Memory B cell (primary cell): ENCODE results near the gene AGAP2.
"Not testable (repeated sequence)": the region's sequence is repeated elsewhere in the genome, so short reads cannot be mapped to it uniquely, and the experiment has no call there.

Source experiments
- ATAC-seq: fragments of 150-1000 bp; cut with Tn5 transposase; 2 replicates; pipeline ENCODE4 v1.10.0; 2021; ENCODE audit warnings: low read depth, mild to moderate bottlenecking, moderate library complexity
- DNase-seq, 2 donors: peaks; one replicate each; pipeline ENCODE4 v3.0.0; 2022; ENCODE audit warnings: low spot score in 2 of 2
- H3K27ac Mint-ChIP-seq: one replicate; pipeline ENCODE4 v1.8.0; 2022; ENCODE audit warnings: mild to moderate bottlenecking, moderate library complexity, mixed read lengths
- H3K27me3 Mint-ChIP-seq: one replicate; pipeline ENCODE4 v1.8.0; 2022; ENCODE audit warnings: mixed read lengths
- H3K36me3 Mint-ChIP-seq: one replicate; pipeline ENCODE4 v1.8.0; 2022; ENCODE audit warnings: mild to moderate bottlenecking, mixed read lengths
- H3K4me1 Mint-ChIP-seq: one replicate; pipeline ENCODE4 v1.8.0; 2022; ENCODE audit warnings: mixed read lengths
- H3K4me3 Mint-ChIP-seq: one replicate; pipeline ENCODE4 v1.8.0; 2022; ENCODE audit warnings: mild to moderate bottlenecking, moderate library complexity, mixed read lengths
- H3K9me3 Mint-ChIP-seq: one replicate; pipeline ENCODE4 v1.8.0; 2022; ENCODE audit warnings: mixed read lengths

The AGAP2 gene

DNA sequence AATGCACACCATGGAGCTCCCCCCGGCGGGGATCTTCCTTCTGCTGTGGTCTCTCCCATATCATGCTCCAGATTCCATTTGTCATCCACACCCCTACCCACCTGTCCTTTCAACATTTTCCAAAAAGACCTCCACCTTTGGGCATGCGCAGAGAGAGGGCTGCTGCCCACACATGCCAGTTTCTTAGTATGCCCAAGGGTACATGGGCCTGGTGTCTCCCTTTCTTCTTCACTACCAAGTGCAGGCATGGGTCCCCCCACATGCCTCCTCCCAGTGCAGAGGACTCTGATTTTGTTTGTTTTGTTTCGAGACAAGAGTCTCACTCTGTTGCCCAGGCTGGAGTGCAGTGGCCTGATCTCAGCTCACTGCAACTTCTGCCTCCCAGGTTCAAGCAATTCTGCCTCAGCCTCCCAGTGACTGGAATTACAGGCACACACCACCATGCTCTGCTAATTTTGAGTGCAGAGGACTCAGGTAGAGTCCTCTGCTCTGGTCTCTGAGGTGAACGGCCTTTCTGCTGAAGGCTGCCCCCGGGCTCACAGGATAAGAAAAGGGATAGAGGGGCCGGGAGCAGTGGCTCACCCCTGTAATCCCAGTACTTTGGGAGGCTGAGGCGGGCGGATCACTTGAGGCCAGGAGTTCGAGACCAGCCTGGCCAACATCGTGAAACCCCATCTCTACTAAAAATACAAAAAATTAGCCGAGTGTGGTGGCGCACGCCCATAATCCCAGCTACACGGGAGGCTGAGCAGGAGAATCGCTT is 16.5 kb downstream of the AGAP2 start:
- H3K4me1 Mint-ChIP-seq = peaks cover 13% of the 10 kb centered on the region
- H3K27me3 Mint-ChIP-seq, ATAC-seq, DNase-seq, H3K9me3 Mint-ChIP-seq, H3K27ac Mint-ChIP-seq, H3K4me3 Mint-ChIP-seq: not testable (repeated sequence)
- peaks cover 31% of the 10 kb centered on the region for H3K36me3 Mint-ChIP-seq

DNA sequence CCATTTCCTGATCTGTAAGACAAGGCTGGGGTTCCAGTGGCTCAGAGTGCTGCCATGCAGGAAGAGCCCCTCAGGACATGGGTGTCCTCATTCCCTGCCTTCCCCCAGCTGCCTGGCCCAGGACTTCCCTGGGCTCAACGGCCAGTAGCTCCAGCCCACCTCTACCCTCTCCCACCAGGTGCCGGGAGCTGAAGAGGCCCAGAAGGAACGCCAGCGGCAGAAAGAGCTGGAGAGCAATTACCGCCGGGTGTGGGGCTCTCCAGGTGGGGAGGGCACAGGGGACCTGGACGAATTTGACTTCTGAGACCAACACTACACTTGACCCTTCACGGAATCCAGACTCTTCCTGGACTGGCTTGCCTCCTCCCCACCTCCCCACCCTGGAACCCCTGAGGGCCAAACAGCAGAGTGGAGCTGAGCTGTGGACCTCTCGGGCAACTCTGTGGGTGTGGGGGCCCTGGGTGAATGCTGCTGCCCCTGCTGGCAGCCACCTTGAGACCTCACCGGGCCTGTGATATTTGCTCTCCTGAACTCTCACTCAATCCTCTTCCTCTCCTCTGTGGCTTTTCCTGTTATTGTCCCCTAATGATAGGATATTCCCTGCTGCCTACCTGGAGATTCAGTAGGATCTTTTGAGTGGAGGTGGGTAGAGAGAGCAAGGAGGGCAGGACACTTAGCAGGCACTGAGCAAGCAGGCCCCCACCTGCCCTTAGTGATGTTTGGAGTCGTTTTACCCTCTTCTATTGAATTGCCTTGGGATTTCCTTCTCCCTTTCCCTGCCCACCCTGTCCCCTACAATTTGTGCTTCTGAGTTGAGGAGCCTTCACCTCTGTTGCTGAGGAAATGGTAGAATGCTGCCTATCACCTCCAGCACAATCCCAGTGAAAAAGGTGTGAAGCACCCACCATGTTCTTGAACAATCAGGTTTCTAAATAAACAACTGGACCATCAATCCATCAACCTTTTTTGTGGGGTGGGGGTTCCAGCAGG is 17.6 kb downstream of the AGAP2 start:
- no peak overlapping the region for H3K4me3 Mint-ChIP-seq
- no peaks in the 10 kb centered on the region for H3K27me3 Mint-ChIP-seq
- ATAC-seq (no peak), DNase-seq (no peak)
- no peaks in the 10 kb centered on the region for H3K9me3 Mint-ChIP-seq
- H3K27ac Mint-ChIP-seq = no peak overlapping the region
- H3K36me3 Mint-ChIP-seq = peaks cover 28% of the 10 kb centered on the region
- peaks cover 10% of the 10 kb centered on the region for H3K4me1 Mint-ChIP-seq

DNA sequence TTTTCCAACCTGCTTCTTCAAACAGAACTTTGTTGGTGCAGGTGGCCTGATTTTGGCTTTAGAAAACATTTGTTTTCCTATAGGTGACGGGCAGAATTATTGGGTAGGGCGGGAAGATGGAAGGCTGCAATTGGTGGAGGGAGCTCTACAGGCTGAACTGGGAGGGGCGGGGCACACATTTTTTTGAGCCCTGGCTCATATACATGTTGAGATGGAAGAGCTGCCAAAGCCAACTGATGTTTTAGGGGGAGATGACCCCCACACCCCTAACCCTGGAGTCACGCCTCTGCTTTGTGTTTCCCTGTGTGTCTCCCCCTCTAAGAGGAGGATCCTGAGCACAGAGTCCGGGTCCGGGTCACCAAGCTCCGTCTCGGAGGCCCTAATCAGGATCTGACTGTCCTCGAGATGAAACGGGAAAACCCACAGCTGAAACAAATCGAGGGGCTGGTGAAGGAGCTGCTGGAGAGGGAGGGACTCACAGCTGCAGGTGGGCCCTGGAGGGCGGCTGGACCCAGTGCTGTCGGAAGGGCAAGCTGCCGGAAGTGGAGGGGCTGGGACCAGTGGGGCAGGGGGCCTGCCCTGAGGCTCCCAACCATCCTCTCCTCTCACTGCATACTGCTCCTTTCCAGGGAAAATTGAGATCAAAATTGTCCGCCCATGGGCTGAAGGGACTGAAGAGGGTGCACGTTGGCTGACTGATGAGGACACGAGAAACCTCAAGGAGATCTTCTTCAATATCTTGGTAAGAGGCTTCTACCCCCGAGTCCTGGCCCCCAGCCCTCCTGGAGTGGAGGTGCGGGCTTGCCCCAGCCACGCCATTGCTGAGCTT is 18.6 kb downstream of the AGAP2 start:
- H3K36me3 Mint-ChIP-seq = peaks cover 32% of the 10 kb centered on the region
- no peaks in the 10 kb centered on the region for H3K9me3 Mint-ChIP-seq
- ATAC-seq (no peak), DNase-seq (no peak)
- H3K4me1 Mint-ChIP-seq = peaks cover 12% of the 10 kb centered on the region
- no peak overlapping the region for H3K4me3 Mint-ChIP-seq
- no peak overlapping the region for H3K27ac Mint-ChIP-seq
- no peaks in the 10 kb centered on the region for H3K27me3 Mint-ChIP-seq

- Mint-ChIP-seq H3K27ac (peak overlapping the region; percentile 54), H3K4me1 (peaks cover 6% of the 10 kb centered on the region), H3K27me3 (no peaks in the 10 kb centered on the region), H3K9me3 (no peaks in the 10 kb centered on the region), H3K4me3 (no peak overlapping the region), H3K36me3 (peaks cover 34% of the 10 kb centered on the region)
- no peak for DNase-seq
- ATAC-seq = no peak
Measured at GRCh38 chr12:57718641-57719528, 19.7 kb downstream of the AGAP2 start.

GRCh38 chr12:57717846-57718640 is 20.5 kb downstream of the AGAP2 start:
- Mint-ChIP-seq H3K36me3 (peaks cover 36% of the 10 kb centered on the region), H3K27ac (no peak overlapping the region), H3K27me3 (no peaks in the 10 kb centered on the region), H3K4me1 (peaks cover 6% of the 10 kb centered on the region), H3K9me3 (no peaks in the 10 kb centered on the region), H3K4me3 (no peak overlapping the region)
- DNase-seq (no peak), ATAC-seq (no peak)

DNA sequence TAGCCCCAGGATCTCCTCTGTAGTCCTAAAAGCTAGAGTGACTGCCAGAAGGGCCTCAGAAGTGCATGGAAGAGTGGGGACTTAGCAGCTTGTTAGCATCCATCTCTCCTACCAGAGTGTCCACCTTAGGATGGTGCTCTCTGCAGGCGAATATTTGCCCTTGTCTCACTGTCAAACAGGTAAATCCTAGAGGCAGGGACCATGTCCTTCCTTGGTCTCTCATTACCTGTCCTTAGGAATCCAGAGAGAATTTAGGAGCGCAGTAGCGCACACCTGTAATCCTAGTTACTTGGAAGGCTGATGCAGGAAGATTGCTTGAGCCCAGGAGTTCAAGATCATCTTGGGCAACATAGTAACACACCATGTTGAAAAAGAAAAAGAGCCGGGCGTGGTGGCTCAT is 21.4 kb downstream of the AGAP2 start:
- peaks cover 36% of the 10 kb centered on the region for H3K36me3 Mint-ChIP-seq

DNA sequence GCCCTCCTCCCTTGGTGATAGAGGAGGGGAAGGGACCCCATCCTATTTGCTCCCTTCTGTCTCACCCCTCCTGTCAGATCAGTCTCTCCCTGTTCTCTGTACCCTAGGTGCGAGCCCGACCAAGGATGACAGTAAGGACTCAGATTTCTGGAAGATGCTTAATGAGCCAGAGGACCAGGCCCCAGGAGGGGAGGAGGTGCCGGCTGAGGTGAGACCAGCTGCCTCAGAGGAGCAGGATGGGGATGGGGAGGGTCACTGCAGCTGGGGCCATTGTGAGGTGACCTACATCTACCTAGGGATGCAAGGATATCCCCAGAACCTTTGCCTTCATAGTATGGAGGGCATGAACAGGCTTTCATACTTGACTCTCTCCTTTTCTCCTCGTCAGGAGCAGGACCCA is 22.2 kb downstream of the AGAP2 start:
- Mint-ChIP-seq H3K36me3 (peaks cover 36% of the 10 kb centered on the region), H3K27me3 (no peaks in the 10 kb centered on the region), H3K4me3 (no peak overlapping the region), H3K9me3 (peaks cover 2% of the 10 kb centered on the region), H3K4me1 (peaks cover 6% of the 10 kb centered on the region), H3K27ac (no peak overlapping the region)
- DNase-seq (no peak), ATAC-seq (no peak)

More for the DNA sequence above, 21.4 kb downstream of the AGAP2 start:
- ATAC-seq = no peak
- no peaks in the 10 kb centered on the region for H3K27me3 Mint-ChIP-seq
- no peak overlapping the region for H3K27ac Mint-ChIP-seq
- no peaks in the 10 kb centered on the region for H3K9me3 Mint-ChIP-seq
- peaks cover 6% of the 10 kb centered on the region for H3K4me1 Mint-ChIP-seq
- no peak for DNase-seq
- no peak overlapping the region for H3K4me3 Mint-ChIP-seq

DNA sequence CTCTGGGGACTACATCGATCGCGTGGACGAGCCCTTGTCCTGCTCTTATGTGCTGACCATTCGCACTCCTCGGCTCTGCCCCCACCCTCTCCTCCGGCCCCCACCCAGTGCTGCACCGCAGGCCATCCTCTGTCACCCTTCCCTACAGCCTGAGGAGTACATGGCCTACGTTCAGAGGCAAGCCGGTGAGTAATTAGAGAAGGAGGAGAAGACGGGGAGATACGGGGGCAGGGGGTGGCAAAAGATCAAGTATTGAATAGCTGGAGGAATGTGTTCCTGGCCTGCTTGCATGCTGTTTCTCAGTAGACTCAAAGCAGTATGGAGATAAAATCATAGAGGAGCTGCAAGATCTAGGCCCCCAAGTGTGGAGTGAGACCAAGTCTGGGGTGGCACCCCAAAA is 22.8 kb downstream of the AGAP2 start:
- DNase-seq (no peak), ATAC-seq (no peak)
- Mint-ChIP-seq H3K9me3 (peaks cover 2% of the 10 kb centered on the region), H3K4me1 (peaks cover 6% of the 10 kb centered on the region), H3K27ac (peak overlapping the region; percentile 33), H3K4me3 (peak overlapping the region; percentile 32), H3K27me3 (no peaks in the 10 kb centered on the region), H3K36me3 (peaks cover 35% of the 10 kb centered on the region)

GRCh38 chr12:57715036-57715748 is 23.4 kb downstream of the AGAP2 start:
- peak; percentile 95 for ATAC-seq
- H3K9me3 Mint-ChIP-seq, DNase-seq, H3K27me3 Mint-ChIP-seq, H3K4me1 Mint-ChIP-seq: not testable (repeated sequence)
- Mint-ChIP-seq H3K27ac (peak overlapping the region; percentile 33), H3K4me3 (peak overlapping the region; percentile 21), H3K36me3 (peaks cover 34% of the 10 kb centered on the region)

DNA sequence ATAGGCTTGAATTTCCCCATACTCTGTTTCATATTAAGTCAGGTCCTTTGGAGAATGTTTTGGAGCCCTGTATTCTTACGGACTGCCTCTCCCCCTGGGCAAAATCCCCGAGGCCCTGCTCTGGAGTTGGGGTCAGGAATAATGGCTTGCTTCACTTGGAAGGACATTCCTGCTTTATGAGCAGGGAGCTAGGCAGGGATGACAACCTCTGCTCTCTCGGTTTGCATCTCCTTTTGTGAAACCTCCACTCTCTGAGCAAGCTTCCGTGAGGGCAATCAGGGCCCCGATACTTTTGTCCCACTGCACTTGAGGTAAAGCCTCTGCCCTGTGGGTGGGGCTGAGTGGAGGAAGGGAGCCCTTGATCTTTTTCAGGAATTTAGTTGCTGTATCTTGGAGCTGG is 25.3 kb downstream of the AGAP2 start:
- peaks cover 6% of the 10 kb centered on the region for H3K4me1 Mint-ChIP-seq
- no peak overlapping the region for H3K27ac Mint-ChIP-seq
- no peaks in the 10 kb centered on the region for H3K27me3 Mint-ChIP-seq
- peaks cover 2% of the 10 kb centered on the region for H3K9me3 Mint-ChIP-seq
- no peak for ATAC-seq
- H3K4me3 Mint-ChIP-seq = no peak overlapping the region
- no peak for DNase-seq
- peaks cover 23% of the 10 kb centered on the region for H3K36me3 Mint-ChIP-seq

GRCh38 chr12:57712701-57713100 is 25.8 kb downstream of the AGAP2 start:
- H3K9me3 Mint-ChIP-seq = peaks cover 2% of the 10 kb centered on the region
- no peak overlapping the region for H3K4me3 Mint-ChIP-seq
- no peak overlapping the region for H3K27ac Mint-ChIP-seq
- H3K4me1 Mint-ChIP-seq = peaks cover 6% of the 10 kb centered on the region
- no peak for DNase-seq
- no peaks in the 10 kb centered on the region for H3K27me3 Mint-ChIP-seq
- peaks cover 19% of the 10 kb centered on the region for H3K36me3 Mint-ChIP-seq
- ATAC-seq = no peak

- no peak for ATAC-seq
- Mint-ChIP-seq H3K9me3 (peaks cover 2% of the 10 kb centered on the region), H3K27ac (no peak overlapping the region), H3K4me1 (no peaks in the 10 kb centered on the region), H3K36me3 (peaks cover 26% of the 10 kb centered on the region), H3K4me3 (no peak overlapping the region), H3K27me3 (no peaks in the 10 kb centered on the region)
- no peak for DNase-seq
Measured at GRCh38 chr12:57708296-57708695, 30.2 kb downstream of the AGAP2 start.
